WTC11 (cell line): ENCODE results near the gene RAD9A. TPM values are rescaled to one million over a fixed set of nuclear protein-coding genes. Genes with fewer than 3 reads are reported as not detected.

Source experiments
- ATAC-seq: fragments of 200-7000 bp; cut with Tn5 transposase; 2 replicates; pipeline ENCODE4 v1.10.0; 2021; ENCODE audit warnings: mild to moderate bottlenecking, moderate library complexity
- CTCF ChIA-PET: fragments of 300-600 bp; sonication (Branson Sonifier 250); formaldehyde crosslinking; loops from one replicate; lab custom pipeline; 2021; ENCODE audit warnings: antibody characterized with exemption; lab: Charles Lee
- POLR2A ChIA-PET: fragments of 350-600 bp; sonication (Branson Sonifier 250); formaldehyde crosslinking; loops from one replicate; lab custom pipeline; 2021; ENCODE audit warnings: antibody characterized with exemption; lab: Charles Lee
- DNase-seq: peaks from one replicate; pipeline ENCODE4 v3.0.0; 2021; ENCODE audit warnings: low spot score
- H3K27ac Mint-ChIP-seq: 2 replicates; pipeline ENCODE4 v1.8.0; 2021; ENCODE audit warnings: mixed read lengths
- H3K27me3 Mint-ChIP-seq: 2 replicates; pipeline ENCODE4 v1.8.0; 2021; ENCODE audit warnings: low read depth, mild to moderate bottlenecking, moderate library complexity, mixed read lengths
- H3K36me3 Mint-ChIP-seq: 2 replicates; pipeline ENCODE4 v1.8.0; 2021; ENCODE audit warnings: mixed read lengths
- H3K4me1 Mint-ChIP-seq: 2 replicates; pipeline ENCODE4 v1.8.0; 2022; ENCODE audit warnings: mixed read lengths
- H3K4me3 Mint-ChIP-seq: 2 replicates; pipeline ENCODE4 v1.8.0; 2021; ENCODE audit warnings: mild to moderate bottlenecking, moderate library complexity, mixed read lengths
- H3K9me3 Mint-ChIP-seq: 2 replicates; pipeline ENCODE4 v1.8.0; 2021; ENCODE audit warnings: mixed read lengths
- ESRRA ChIP-seq: sonication (generic); formaldehyde crosslinking; IDR thresholded peaks from 2 replicates; pipeline ENCODE4 v1.8.1; 2022; ENCODE audit warnings: mild to moderate bottlenecking, missing genetic modification reagents, borderline replicate concordance
- ETV6 ChIP-seq: sonication (generic); formaldehyde crosslinking; IDR thresholded peaks from 2 replicates; pipeline ENCODE4 v1.8.1; 2022; ENCODE audit warnings: mild to moderate bottlenecking, missing genetic modification reagents
- GRHL2 ChIP-seq: fragments of 250-450 bp; sonication (Bioruptor Pico); IDR thresholded peaks from 2 replicates; pipeline ENCODE4 v1.8.0; 2022; ENCODE audit warnings: mild to moderate bottlenecking, moderate library complexity; ENCODE audit not compliant: insufficient replicate concordance, severe bottlenecking
- MXD4 ChIP-seq: fragments of 250-450 bp; sonication (Bioruptor Pico); IDR thresholded peaks from 2 replicates; pipeline ENCODE4 v1.8.0; 2021; ENCODE audit warnings: mild to moderate bottlenecking, moderate library complexity, borderline replicate concordance
- NR3C1 ChIP-seq: sonication (generic); formaldehyde crosslinking; conservative IDR thresholded peaks from 2 replicates; pipeline ENCODE4 v1.8.1; 2023; ENCODE audit warnings: low read depth, mild to moderate bottlenecking, missing genetic modification reagents
- ZBTB21 ChIP-seq: sonication (generic); formaldehyde crosslinking; IDR thresholded peaks from 2 replicates; pipeline ENCODE4 v1.8.1; 2023; ENCODE audit warnings: mild to moderate bottlenecking, missing genetic modification reagents, borderline replicate concordance
- ZNF396 ChIP-seq: fragments of 250-450 bp; sonication (Bioruptor Pico); IDR thresholded peaks from 2 replicates; pipeline ENCODE4 v1.8.0; 2021; ENCODE audit warnings: mild to moderate bottlenecking, moderate library complexity, borderline replicate concordance
- ZNF416 ChIP-seq: fragments of 250-450 bp; sonication (Bioruptor Pico); IDR thresholded peaks from 2 replicates; pipeline ENCODE4 v1.9.0; 2021; ENCODE audit warnings: mild to moderate bottlenecking, inconsistent platforms
- total RNA-seq: library from RNA; stranded (reverse); gene quantifications from 3 replicates; pipeline ENCODE4 v1.2.3, GENCODE V29; 2021
- TF ChIP-seq, protein P1 (sequence below): sonication (generic); formaldehyde crosslinking; IDR thresholded peaks from 2 replicates; pipeline ENCODE4 v1.8.1; 2022; ENCODE audit warnings: missing genetic modification reagents, borderline replicate concordance
- TF ChIP-seq, protein P2 (sequence below): sonication (generic); formaldehyde crosslinking; IDR thresholded peaks from 2 replicates; pipeline ENCODE4 v1.8.1; 2022; ENCODE audit warnings: low read depth, mild to moderate bottlenecking, moderate library complexity, missing genetic modification reagents, borderline replicate concordance
- TF ChIP-seq, protein P3 (sequence below): sonication (generic); formaldehyde crosslinking; IDR thresholded peaks from 2 replicates; pipeline ENCODE4 v1.8.0; 2023; ENCODE audit warnings: mild to moderate bottlenecking, missing genetic modification reagents
- TF ChIP-seq, protein P4 (sequence below): sonication (generic); formaldehyde crosslinking; IDR thresholded peaks from 2 replicates; pipeline ENCODE4 v1.8.0; 2023; ENCODE audit warnings: missing genetic modification reagents, mild to moderate bottlenecking, borderline replicate concordance
- TF ChIP-seq, protein P5 (sequence below): sonication (generic); formaldehyde crosslinking; IDR thresholded peaks from 2 replicates; pipeline ENCODE4 v1.8.0; 2022; ENCODE audit warnings: mild to moderate bottlenecking, missing genetic modification reagents

The RAD9A gene
- total RNA-seq, 1 experiment from 2014 or later = 45.5 TPM

DNA sequence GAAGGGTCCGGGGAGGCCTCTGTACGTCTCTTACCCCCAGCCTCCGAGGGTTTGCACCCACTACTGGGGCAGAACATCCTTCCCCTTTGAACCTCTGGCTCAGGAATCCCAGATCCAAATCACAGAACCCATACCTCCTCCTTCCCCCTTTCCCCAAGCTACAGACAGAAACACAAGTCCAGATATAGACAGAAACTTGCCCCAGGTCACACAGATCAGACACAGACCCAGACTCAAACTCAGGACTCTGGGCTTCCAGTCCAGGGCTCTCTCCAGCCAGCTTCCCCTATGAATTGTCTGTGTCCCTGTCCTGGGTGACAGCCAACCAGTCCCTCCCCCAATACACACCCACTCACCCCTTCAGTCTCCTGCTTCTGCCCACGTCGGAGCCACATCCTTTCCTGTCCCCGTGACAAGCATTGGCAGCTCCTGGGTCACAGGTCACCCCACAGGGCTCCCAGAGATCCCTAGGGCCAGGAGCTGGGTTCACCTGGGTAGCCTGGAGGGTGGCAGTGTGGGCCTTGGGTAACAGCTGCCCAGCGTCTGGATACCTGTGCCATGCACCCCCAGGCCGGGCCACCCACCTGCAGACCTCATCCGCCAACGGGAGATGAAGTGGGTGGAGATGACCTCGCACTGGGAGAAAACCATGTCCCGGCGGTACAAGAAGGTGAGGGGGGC is 12.9 kb downstream of the RAD9A start (continued):
- TF ChIP-seq, protein P1, sequence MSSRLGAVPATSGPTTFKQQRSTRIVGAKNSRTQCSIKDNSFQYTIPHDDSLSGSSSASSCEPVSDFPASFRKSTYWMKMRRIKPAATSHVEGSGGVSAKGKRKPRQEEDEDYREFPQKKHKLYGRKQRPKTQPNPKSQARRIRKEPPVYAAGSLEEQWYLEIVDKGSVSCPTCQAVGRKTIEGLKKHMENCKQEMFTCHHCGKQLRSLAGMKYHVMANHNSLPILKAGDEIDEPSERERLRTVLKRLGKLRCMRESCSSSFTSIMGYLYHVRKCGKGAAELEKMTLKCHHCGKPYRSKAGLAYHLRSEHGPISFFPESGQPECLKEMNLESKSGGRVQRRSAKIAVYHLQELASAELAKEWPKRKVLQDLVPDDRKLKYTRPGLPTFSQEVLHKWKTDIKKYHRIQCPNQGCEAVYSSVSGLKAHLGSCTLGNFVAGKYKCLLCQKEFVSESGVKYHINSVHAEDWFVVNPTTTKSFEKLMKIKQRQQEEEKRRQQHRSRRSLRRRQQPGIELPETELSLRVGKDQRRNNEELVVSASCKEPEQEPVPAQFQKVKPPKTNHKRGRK (CRISPR knock-in tag) = no peak

DNA sequence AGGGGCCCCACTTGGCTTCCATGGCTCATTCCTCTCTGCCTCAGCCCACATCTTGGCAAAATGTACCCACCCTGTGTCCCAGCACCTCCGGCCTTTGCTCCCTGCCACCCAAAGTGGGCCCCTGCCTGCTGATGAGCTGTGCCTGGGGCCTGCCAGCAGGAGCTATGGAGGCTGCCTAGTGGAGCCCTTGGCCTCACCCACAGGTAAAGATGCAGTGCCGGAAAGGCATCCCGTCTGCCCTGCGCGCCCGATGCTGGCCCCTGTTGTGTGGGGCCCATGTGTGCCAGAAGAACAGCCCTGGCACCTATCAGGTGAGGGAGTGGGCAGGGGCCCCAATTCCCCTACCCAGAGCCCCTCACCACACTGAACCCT is 13.4 kb downstream of the RAD9A start:
- ChIA-PET POLR2A (no interaction called here), CTCF (no interaction called here)
- ATAC-seq = no peak
- no peak overlapping the region for H3K27ac Mint-ChIP-seq
- TF ChIP-seq ZNF396 (CRISPR knock-in tag) (no peak), ETV6 (no peak), ZBTB21 (CRISPR knock-in tag) (no peak), MXD4 (CRISPR knock-in tag) (no peak), NR3C1 (CRISPR knock-in tag) (no peak), GRHL2 (CRISPR knock-in tag) (no peak), ZNF416 (CRISPR knock-in tag) (no peak), ESRRA (CRISPR knock-in tag) (no peak)
- TF ChIP-seq, protein P1 (CRISPR knock-in tag) = no peak
- TF ChIP-seq, protein P2, sequence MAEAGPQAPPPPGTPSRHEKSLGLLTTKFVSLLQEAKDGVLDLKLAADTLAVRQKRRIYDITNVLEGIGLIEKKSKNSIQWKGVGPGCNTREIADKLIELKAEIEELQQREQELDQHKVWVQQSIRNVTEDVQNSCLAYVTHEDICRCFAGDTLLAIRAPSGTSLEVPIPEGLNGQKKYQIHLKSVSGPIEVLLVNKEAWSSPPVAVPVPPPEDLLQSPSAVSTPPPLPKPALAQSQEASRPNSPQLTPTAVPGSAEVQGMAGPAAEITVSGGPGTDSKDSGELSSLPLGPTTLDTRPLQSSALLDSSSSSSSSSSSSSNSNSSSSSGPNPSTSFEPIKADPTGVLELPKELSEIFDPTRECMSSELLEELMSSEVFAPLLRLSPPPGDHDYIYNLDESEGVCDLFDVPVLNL = no peak
- TF ChIP-seq, protein P3, sequence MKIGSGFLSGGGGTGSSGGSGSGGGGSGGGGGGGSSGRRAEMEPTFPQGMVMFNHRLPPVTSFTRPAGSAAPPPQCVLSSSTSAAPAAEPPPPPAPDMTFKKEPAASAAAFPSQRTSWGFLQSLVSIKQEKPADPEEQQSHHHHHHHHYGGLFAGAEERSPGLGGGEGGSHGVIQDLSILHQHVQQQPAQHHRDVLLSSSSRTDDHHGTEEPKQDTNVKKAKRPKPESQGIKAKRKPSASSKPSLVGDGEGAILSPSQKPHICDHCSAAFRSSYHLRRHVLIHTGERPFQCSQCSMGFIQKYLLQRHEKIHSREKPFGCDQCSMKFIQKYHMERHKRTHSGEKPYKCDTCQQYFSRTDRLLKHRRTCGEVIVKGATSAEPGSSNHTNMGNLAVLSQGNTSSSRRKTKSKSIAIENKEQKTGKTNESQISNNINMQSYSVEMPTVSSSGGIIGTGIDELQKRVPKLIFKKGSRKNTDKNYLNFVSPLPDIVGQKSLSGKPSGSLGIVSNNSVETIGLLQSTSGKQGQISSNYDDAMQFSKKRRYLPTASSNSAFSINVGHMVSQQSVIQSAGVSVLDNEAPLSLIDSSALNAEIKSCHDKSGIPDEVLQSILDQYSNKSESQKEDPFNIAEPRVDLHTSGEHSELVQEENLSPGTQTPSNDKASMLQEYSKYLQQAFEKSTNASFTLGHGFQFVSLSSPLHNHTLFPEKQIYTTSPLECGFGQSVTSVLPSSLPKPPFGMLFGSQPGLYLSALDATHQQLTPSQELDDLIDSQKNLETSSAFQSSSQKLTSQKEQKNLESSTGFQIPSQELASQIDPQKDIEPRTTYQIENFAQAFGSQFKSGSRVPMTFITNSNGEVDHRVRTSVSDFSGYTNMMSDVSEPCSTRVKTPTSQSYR (CRISPR knock-in tag) = no peak
- TF ChIP-seq, protein P4, sequence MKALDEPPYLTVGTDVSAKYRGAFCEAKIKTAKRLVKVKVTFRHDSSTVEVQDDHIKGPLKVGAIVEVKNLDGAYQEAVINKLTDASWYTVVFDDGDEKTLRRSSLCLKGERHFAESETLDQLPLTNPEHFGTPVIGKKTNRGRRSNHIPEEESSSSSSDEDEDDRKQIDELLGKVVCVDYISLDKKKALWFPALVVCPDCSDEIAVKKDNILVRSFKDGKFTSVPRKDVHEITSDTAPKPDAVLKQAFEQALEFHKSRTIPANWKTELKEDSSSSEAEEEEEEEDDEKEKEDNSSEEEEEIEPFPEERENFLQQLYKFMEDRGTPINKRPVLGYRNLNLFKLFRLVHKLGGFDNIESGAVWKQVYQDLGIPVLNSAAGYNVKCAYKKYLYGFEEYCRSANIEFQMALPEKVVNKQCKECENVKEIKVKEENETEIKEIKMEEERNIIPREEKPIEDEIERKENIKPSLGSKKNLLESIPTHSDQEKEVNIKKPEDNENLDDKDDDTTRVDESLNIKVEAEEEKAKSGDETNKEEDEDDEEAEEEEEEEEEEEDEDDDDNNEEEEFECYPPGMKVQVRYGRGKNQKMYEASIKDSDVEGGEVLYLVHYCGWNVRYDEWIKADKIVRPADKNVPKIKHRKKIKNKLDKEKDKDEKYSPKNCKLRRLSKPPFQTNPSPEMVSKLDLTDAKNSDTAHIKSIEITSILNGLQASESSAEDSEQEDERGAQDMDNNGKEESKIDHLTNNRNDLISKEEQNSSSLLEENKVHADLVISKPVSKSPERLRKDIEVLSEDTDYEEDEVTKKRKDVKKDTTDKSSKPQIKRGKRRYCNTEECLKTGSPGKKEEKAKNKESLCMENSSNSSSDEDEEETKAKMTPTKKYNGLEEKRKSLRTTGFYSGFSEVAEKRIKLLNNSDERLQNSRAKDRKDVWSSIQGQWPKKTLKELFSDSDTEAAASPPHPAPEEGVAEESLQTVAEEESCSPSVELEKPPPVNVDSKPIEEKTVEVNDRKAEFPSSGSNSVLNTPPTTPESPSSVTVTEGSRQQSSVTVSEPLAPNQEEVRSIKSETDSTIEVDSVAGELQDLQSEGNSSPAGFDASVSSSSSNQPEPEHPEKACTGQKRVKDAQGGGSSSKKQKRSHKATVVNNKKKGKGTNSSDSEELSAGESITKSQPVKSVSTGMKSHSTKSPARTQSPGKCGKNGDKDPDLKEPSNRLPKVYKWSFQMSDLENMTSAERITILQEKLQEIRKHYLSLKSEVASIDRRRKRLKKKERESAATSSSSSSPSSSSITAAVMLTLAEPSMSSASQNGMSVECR (CRISPR knock-in tag) = no peak
- TF ChIP-seq, protein P5, sequence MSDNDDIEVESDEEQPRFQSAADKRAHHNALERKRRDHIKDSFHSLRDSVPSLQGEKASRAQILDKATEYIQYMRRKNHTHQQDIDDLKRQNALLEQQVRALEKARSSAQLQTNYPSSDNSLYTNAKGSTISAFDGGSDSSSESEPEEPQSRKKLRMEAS (CRISPR knock-in tag) = no peak
- H3K4me3 Mint-ChIP-seq = no peak overlapping the region
- H3K4me1 Mint-ChIP-seq = peaks cover 21% of the 10 kb centered on the region
- H3K27me3 Mint-ChIP-seq = peaks cover 8% of the 10 kb centered on the region; the same call in 1 of the 2 replicates
- H3K36me3 Mint-ChIP-seq = no peaks in the 10 kb centered on the region
- DNase-seq = no peak
- no peaks in the 10 kb centered on the region for H3K9me3 Mint-ChIP-seq
